Measurements from ENCODE around the gene ATG12. TPM values are rescaled to one million over a fixed set of nuclear protein-coding genes. Genes with fewer than 3 reads are reported as not detected.
"Not testable (repeated sequence)": the region's sequence is repeated elsewhere in the genome, so short reads cannot be mapped to it uniquely, and the experiment has no call there.

Gene ATG12
- total RNA-seq, 1 experiment from 2014 or later, result 164 TPM

DNA sequence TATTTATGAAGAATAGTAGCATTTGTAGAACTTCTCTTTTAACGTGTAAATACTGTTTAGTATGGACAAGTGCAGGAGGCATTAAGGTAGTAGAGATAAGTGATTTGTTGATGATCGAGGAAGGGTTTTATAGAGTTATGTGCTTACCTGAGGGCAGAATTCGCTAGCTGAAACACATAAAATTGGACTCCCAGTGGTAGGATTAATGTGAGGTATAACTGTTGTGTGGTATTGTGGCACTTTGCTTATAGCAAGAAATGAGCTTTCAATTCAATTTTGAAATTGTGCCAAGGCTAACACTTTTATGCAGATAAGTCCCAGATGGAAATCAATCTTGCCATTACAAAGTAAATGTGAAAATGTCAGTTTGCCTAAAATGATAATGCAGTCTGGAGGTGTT is 1.6 kb upstream of the ATG12 start:
- DNase-seq (ENCODE audit: low spot score), result no peak

DNA sequence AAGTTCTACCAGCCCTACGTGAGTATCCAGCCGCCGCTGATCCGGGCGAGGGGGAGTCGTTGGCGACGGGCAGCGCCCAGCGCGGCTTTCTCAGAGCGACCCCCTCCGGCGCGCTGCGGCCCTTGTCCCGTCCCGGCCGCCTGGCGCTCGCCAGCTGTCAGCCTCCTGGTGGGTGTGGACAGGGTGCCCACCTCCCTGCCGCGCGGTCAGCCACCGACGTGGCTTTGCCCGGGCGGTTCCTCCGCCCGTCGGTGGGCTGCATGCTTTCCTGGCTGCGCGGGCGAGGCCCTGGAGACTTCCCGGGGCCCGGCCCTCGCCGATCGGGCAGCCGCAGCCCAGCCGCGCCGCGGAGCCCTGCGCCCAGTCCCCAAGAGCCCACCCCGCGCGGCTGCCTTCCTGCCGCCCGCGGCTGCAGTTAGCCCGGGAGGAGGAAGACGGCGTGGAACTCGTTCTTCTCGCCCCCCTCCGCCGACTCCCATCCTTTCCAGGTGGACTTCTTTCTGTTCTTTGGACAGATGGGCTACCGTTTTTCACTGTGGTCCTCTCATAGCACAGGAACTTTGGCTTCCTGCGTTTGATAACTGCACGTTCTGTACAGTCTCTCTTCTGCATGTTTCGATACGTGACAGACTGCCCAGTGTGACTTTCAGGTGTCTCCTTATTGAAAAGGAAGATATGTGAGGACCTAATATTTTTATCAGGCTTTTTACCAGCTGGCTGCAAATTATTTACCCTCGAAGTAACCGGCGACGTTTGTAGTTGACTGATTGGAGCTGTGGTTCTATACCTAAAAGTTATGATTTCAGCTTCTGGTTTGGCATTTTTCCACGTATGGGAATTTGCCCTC is 947 bp upstream of the ATG12 start:
- DNase-seq (ENCODE audit: low spot score), result peak; percentile 26

DNA sequence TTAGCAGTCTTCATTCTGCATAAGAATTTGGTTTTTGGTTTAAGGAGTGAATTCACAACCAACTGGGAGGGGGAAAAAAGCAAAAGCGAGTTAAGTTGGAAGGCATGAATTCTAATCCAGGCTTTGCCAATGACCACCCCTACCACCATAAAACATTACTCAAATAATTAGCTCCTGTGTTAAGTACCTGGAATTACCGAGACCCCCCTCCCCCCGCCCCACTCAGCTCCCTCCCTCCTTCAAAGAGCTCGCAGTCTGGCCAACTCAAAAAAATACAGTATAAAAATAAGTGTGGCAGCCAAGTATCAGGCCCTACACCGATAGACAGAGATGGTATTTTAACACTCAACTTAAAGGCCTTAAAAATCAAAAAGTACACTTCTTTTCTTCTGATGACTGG is 492 bp downstream of the ATG12 start:
- DNase-seq (ENCODE audit: low spot score), result no peak

DNA sequence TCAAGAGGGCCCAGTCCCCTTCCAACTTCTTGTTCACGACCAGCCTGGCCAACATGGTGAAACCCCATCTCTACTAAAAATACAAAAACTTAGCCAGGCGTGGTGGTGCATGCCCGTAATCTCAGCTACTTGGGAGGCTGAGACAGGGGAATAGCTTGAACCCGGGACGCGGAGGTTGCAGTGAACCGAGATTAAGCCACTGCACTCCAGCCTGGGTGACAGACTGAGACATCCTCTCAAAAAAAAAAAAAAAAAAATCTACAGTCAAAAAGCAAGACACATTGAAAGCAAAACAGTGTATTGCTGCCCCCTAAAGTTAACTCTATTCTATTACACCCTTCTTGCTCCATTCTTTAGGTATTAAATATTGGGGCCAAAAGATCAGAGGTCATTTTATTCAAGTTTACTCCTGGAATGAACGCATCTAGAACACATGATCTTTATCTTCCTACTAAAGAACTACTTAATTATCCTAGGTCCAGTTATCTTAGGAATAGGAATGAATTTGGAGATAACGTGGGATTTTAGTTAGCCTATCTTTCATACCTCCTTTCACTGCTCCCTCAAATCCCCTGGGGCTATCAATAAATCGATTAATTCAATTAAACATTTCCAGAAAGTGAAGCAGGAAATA is 2.4 kb downstream of the ATG12 start:
- DNase-seq (ENCODE audit: low spot score), result peak; percentile 73

DNA sequence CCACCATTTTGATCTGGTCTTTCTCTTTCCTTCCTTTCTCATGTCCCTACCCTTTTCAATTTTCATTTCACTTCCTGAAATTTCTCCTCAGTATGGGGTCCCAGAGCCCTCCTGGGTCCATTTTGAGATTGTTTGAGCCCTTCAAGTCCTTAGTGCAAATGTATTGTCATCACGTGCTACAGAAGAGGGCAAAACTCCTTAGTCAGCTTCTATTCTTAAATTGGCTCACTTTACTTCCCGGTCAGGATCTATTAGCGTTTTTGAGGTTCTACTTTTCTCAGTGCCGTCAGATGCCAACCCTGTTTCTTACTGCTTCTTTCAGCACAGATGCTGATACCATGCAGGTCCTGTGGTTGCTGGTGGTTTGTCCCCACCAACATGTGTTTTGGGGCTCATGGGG is 5.9 kb downstream of the ATG12 start:
- no peak for DNase-seq (ENCODE audit: low spot score)

DNA sequence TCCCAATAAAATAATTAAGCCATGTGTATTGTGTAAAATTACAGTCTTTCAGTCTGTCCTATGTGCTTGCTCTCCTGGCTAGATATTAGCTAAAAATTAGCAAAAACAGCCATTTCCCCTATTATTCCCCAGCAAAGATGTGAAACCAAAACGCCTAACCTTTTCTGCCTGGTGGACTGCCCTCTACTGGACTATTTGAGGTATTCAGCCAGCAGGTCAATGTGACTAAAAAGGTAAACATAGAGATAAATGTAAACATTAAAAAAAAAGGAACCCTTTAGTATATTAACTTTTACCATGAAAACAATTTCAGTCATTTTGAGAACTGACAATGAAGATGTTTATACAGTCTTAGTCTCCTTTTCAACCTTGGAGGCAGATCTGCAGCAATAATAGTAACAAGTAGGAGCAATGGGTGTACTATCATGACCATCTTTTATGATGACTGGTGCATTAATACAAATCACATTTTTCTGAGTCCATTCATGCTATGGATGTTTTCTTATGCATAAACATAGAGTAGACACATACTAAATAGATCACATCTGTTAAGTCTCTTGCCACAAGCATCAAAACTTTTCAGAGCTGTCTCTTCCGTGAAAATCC is 10.1 kb downstream of the ATG12 start:
- peak; percentile 49 for DNase-seq (ENCODE audit: low spot score)

DNA sequence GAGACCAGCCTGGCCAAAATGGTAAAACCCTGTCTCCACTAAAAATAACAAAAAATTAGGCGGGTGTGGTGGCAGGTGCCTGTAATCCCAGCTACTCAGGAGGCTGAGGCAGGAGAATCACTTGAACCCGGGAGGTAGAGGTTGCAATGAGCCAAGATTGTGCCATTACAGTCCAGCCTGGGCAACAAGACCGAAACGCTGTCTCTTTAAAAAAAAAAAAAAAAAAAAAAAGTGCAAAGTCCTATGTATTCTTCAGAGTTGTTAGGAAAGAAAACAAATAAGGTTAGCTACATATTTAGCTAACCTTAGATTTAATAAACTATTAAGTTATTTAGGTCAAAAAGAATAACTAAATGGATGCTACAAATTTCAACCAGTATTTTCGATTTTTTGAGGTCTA is 11.5 kb downstream of the ATG12 start:
- no peak for DNase-seq (ENCODE audit: low spot score)

DNA sequence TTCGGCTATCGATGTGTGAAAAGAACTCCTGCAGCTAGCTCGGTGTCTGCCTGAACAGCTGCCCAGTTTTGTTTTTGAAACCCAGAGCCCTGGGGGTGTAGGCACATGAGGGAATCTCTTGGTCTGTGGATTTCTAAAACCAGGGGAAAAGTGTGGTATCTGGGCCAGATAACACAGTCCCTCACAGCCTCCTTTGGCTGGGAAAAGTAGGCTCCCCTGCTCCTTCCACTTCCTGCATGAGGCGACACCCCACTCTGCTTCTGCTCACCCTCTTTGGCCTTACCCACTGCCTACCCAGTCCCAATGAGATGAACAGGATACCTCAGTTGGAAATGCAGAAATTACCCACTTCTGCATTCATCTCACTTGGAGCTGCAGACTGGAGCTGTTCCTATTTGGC is 15.4 kb downstream of the ATG12 start:
- no peak for DNase-seq (ENCODE audit: low spot score)

DNA sequence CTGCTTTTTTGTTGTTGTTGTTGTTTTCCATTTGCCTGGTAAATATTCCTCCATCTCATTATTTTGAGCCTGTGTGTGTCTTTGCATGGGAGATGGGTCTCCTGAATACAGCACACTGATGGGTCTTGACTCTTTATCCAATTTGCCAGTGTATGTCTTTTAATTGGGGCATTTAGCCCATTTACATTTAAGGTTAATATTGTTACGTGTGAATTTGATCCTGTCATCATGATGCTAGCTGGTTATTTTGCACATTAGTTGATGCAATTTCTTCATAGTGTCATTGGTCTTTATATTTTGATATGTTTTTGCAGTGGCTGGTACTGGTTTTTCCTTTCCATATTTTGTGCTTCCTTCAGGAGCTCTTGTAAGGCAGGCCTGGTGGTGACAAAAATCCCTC is 16.4 kb downstream of the ATG12 start:
- DNase-seq (ENCODE audit: low spot score), result not testable (repeated sequence)

DNA sequence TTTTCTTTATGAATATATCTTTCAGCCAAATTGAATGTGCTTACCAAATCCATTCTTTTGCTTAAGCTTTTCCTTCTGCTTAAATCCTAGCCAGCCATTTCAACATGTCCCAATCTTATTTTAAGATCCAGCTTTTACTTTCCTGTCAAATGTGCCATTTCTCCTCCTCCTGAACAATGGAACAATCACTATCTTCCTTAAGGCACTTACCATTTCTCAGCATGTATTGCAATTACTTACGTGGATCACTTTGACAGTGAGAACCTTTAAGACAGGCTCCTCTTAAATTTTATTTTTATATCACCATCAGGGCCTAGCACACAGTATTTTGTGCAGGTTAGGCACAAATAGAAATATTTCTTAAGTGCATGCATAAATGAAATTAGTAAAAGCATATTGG is 20.5 kb downstream of the ATG12 start:
- DNase-seq (ENCODE audit: low spot score), result no peak

DNA sequence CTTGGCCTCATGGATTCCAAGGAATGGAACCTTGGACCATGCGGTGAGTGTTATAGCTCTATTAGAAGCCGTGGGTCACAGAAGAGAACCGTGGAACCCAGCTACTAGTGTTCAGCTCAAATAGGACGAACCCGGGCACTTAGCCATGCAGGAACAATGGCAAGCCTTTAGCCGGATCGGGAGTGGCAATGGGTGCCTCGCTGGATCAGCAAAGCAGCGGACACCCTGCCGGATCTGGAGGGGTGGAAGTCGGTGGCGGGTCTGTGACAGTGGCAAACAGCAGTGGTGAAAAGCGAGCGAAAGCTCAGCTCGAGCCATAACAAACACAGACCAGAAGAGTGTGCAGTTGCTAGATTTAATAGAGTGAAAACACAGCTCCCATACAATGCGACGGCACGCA is 22.5 kb downstream of the ATG12 start:
- DNase-seq (ENCODE audit: low spot score), result no peak

DNA sequence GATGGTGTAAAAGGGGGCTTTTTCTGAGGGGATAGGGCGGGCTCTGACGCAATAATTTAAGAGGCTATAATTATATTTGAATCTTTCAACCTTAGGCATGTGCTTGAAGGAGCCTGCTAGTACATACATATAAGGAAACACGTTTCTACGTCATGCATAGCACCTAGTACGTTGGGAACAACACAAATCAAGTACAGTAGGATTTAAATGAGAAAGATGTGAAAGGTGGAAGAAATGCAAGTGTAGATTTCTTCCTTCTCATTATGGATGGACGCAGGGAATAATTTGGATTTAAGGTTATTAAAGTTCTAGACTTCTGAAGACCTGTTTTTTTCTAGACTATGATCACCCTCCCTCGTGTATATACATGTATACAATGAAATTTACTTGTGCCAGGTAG is 24.0 kb downstream of the ATG12 start:
- no peak for DNase-seq (ENCODE audit: low spot score)

DNA sequence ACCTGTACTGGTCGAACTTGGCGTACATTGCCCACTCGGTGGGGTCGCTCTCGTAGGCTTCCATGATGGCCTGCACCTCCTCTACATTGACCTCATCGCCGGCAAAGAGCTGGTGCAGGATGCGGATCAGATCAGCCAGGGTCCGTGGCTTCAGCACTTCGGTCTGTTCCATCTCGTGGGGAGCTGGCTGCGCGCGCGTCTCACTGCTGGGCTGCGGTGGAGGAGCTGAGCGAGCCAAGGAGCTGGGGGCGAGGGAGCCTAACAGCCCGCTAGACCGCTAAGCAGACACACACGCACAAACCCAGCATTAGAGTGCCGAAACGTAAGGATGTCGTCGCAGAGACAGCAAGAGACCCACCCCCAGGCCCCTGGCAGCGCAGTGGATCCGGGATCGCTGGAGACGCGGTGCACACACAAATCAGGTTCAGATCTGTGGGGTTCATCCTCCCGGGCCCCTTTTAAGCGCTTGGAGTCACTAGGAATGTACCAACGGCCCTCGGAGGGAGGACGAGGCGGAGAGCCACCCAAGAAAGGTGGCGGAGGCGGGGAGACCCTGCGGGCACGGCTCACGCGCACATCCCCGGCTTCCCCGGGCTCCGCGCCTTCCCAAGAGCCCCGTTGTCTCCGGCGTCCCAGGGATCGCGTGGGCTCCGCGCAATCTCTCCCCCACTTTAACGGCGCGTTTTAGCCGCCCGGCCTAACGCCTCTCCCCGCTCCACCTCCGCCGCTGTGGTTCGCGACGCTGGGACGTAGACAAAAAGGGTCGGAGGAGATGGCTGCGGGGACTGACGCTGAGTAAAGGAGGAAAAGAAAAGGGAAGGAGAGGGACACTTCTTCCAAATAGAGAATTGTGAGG is 24.9 kb downstream of the ATG12 start, which contains the start of gene CDO1:
Gene CDO1, minus strand, starts transcription at position 434 of the 856 bp plus-strand sequence. Its CDS starts 262 bp downstream, at position 172.
- no peak for DNase-seq (ENCODE audit: low spot score)

DNA sequence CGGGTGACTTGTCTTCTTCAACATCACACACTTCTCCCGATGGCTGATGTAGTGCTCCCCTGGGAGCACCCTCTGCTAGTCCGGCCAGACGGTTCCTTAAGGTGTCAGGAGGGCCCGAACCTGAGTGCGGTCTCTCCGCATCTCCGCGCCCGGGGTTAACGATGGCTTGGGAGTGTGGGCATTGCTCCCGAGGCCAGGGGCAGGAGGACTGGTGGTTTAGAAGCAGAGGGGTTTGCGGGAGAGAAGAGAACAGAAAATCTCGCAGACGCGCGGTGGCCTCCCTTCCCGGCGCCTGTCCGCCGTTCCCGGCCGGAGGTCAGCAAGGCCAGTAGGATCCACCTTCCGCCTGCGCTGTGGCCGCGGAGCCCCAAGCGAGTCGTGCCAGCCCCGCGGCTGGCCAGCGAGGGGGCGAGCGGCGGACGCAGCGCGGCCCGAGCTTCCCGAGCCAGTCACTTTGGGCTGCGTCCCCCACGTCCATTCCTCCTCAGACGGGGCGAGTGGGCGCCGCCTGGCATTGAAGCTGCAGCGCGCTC is 25.6 kb downstream of the ATG12 start:
- no peak for DNase-seq (ENCODE audit: low spot score)

DNA sequence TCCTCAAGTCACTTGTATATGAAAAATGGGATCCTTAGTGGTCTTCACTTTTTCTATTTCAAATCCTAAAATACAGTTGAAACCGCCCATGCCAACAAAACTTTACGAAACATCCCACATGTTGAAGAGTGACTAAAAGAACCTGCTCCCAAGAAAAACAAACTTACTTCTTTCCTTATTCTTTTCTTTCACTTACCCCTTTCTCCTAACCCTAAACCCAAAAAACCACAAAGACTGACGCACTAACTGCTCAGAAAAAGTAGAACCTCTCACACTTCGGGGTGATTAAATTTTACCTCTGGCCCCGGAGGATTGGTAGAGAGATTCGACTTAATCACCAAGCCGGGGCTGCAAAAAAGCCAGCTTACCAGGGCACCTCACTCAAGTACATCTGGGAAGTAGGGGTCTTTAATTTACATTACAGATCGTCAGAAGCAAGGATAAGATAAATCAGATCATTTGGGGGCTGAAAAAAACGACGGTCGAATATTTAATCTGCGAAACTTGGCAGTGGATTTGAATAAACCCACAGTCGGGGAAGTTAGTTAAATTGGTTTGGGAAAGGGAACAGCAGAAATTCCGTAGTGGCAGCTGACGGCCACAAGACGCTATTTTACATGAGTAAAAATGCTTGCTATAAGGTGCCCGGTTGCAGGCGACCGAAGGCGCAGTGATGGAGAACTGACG is 26.2 kb downstream of the ATG12 start:
- no peak for DNase-seq (ENCODE audit: low spot score)

DNA sequence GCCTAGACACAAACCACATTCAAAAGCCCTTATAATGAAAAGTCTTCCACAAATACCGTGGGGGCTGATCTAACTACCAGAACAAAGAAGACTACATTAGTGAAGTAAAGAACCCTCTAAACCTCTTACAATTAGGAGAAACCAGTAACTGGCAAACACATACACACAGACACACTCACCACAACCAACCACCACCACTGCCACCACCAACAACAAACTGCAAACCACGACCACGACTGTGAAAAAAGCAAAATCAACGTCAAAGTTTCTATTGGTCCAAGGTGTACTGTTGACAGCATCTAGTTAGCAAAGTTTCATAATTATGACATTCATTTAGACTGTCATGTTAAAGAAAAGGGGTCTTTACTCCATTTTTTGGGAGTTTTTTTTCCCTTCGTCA is 27.6 kb downstream of the ATG12 start:
- DNase-seq (ENCODE audit: low spot score), result no peak

DNA sequence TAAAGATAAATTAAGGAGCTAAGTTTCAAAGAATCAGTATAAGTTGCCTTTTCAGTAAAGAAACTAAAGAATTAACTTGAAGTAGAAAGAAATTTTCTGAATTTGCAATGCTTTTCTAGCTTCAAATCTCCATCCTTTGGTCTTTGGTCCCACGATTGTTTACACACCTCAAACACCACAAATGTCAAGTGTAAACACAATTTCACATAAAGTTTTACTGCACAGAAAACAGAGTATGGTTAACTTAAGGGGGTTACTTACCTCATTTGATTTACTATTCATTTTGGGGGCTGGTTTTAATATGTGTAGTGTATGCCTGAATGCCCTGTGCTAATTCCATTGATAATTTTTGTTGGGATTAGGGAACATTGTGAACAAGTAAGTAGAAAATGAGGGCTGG is 29.0 kb downstream of the ATG12 start:
- DNase-seq (ENCODE audit: low spot score), result no peak

DNA sequence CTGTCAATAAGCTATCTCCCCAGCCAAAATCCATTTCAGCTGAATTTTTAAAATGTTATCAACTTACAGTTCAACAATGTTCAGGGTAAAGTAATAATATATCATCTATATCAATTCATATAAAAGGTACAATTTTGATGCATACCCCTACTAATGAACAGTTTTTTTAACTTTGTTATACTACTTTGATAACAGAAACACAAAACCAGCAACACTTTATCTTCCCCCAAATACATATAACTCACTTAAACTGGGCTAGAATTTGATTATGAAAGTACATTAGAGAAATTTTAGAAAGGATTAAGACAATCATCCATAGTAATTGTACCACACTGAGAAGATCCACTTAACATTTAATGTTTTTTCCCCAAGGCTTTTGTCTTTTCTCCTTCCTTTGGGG is 30.0 kb downstream of the ATG12 start:
- no peak for DNase-seq (ENCODE audit: low spot score)

DNA sequence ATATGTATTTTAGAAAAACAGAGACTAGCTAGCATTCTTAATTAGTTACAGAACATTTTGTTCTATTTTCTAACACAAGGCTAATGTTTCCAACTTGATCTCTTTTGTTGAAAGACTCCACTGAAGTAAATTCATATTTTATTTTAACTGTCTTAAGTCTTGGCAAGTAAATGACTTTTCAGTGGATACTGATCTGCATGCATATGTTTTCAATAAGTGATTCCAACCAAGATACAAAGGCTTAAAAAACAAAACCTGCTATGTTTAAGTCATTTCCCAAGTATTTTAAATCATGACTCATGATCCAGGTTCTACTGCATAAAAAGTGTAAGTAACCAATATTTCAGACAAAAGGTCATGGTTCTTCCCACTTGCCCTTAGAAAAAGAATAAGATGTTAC is 30.6 kb downstream of the ATG12 start:
- no peak for DNase-seq (ENCODE audit: low spot score)

DNA sequence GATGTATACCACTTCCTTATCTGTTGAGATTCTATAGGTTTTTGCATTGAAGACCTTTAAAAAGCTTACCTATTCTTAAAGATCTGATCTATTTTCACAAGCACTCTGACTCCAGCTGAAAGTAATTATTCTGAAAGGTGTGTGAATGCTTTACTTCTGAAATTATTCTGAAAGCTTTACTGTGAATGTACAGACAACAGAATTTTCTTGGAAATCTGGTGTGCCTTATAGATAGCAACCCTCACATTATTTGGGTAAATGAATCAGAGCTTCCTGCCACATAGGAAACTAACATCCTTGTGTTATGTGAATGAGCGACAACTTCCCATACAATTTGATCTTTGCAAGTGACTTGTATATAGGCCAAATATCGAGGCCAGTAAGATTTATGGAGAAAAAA is 31.4 kb downstream of the ATG12 start:
- DNase-seq (ENCODE audit: low spot score), result no peak

DNA sequence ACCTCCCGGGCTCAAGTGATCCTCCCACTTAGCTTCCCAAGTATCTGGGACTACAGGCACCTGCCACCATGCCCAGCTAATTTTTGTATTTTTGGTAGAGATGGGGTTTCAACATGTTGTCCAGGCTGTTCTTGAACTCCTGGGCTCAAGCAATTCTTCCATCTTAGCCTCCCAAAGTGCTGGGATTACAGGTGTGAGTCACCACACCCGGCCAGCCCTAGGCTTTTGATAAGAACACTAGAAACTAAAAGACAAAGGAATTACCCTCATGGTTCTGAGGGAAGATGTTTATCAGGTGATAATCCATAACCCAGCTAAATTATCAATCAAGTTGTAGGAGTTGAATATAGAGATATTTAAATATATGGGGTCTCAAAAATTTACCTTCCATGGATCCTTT is 33.3 kb downstream of the ATG12 start:
- not testable (repeated sequence) for DNase-seq (ENCODE audit: low spot score)
